Hematopoietic multipotent progenitor cell treated with erythropoietin and hydrocortisone succinate and interleukin-3 and kit ligand, for 15 days (in vitro differentiated cells): ENCODE measurements around the gene ANKRD23.
"Not testable (repeated sequence)": the region's sequence is repeated elsewhere in the genome, so short reads cannot be mapped to it uniquely, and the experiment has no call there.

Experiments
- DNase-seq: peaks from one replicate; pipeline ENCODE4 v3.0.0-alpha.2; 2015; ENCODE audit warnings: low spot score

The ANKRD23 gene

GRCh38 chr2:96863575-96864342 is 19.9 kb upstream of the ANKRD23 start:
- no peak for DNase-seq

GRCh38 chr2:96863056-96863455 is 19.2 kb upstream of the ANKRD23 start:
- DNase-seq = not testable (repeated sequence)

GRCh38 chr2:96861074-96861473 is 17.3 kb upstream of the ANKRD23 start:
- DNase-seq = no peak

DNA sequence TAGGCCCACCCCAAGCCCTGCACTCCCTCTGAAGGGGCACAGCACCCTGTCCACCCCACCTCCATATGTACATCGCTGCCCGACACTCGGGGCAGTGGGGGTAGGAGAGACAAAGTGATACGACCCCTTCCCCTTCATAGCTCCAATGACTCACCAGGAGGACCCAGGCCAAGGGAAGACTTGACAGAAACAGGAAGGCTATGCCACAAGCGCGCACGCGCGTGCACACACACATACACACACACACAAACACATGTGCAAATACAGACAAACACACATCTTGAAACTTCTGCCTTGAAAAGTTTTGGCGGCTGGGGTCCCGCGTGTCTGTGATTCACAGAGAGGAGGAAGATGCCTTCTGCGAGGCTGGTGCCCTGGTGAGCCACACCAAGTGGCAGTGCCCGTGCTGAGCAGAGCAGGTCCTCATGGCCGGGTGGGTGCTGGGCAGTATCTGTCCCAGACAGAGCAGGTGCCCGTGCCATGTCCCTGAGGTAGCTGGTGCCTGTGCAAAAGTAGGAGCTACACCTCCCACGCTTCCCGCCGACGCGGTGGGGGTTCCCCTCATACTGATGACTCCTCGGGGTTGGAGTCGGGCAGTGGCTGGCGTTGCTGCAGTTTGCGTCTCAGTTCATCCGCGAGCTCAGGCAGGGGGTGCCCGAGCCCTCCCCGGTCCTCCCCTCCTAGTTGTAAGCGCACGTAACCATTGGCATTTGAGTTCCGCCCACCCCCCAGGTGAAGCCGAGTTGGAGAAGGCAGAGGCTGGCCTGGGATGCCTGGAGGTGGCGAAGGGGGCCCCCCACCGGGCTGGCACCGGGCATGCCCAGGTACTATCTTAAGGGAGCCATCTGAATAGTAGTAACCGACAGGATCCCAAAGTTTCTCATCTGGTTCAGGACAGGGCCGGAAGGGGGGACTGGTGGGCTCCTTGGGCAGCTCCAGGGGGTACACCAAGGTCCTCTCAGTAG is 16.5 kb upstream of the ANKRD23 start:
- DNase-seq = no peak

DNA sequence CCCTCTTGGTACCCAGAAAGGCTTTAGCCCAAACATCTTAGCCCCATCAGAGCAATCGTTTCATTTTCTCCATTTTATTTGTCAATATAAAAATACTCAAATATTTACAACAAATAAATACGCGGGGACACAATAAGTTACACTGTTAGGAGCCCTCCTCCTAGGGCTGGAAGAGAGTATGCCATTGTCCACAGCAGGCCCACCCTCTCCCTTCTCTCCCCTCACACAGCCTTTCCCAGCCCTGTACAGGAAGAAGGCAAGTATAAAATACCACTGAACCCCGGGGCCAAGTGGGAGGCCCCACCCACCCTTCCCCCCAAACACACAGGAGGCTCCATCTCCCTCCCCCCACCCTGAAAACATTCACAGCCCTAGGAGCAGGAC is 15.9 kb upstream of the ANKRD23 start:
- DNase-seq = no peak

DNA sequence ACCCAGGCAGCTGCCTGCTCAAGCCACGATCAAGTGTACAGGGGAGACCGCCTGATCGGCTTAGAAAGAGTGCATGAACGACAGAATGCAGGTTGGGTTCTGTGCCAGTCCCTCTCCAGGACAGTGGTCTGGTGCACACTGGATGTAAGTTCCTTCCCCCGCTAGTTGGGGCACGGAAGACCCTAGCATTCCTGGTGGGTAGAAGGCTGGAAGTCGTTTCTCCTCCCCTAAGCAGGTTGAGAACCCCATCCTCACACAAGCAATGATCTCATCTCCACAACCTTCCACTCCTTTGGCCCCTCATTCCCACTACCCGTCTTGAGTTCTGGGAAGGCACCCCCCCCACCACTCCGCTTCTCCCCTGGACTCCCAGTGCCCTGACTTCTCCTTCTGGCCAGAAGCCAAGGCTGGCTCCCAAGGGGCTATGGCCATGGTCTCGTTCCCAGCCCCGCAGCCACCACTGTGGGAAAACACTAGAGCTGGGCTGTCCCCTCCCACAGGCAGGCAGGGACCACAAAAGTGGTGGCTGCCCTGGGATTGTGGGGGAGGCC is 15.4 kb upstream of the ANKRD23 start:
- DNase-seq = no peak

DNA sequence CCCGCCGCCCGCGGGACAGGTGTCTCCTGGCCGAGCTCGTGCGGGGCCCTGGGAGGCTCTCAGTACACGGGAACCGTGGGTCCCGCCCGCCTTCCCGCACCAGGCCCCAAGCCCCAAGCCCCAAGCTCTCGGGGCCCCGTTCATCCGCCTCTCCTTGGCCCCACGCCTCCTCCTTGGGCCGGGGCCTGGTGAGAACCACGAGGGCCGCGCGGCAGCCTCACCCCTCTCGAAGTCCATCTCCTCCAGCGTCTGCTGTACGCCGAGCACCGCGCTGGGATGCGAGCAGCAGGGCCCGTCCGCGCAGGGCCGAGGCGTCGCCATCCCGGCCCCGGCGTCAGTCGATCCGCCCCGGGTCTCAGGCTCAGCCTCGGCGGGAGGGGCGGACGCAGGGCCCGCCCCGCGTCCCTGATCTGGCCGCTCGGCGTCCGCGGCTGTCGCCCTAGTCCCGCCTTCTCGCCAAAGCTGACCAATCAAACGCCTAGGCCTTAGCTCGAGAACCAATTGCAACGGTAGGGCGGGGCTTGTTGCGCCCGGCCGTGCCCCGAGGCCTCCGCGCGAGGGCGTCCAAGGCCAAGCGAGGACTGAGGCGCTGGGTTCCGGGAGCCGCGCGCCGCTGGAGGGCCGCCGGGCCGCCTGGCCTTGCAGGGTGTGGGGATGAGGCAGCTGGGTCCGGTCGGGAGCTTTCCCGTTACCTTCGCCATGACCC is 14.0 kb upstream of the ANKRD23 start, which contains the start of gene ANKRD39:
ANKRD39 (minus strand) TSS at position 350 of the 706 bp plus-strand sequence; CDS start at position 321, 29 bp downstream.
- peak; percentile 99 for DNase-seq

DNA sequence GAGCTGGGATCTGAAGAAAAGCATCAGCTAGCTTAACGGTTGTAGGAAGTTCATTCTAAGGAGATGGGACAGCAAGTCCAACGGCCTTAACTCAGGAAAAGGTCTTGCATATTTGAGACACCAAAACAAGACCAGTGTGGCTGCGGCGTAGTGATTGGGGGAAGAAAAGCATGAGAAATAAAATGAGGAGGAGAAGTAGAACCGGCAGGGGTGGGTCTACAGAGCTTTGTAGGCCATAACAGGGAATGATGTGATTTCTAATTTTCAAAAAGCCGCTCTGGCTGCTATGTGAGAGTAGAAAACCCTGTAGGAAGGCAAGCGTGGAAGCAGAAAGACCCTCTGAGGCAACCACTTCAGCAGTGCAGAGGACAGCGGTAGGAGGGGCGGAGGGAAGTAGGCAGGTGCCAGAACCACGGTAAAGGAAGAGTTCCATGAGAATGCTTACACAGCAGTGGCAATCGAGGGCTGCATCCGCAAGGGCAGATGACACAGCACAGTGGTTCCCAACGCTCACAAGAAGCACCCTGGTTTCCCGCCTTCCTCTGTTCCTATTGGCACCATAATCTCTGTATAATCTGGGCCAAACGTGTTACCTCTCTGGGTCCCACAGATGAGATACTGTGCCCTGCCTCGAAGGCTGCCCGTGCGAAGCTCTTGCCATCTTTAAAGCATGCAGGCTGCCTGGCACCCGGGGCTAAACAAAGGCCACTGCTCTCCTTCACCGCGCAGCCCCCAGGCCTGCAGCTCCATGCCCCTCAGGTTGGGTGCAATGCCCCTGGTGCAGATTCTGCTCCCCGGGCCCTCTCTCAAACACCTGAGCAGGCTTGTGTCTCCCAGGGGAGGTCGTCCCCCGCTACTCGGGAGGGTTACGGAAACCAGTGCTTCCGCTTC is 13.2 kb upstream of the ANKRD23 start:
- DNase-seq = peak; percentile 37

DNA sequence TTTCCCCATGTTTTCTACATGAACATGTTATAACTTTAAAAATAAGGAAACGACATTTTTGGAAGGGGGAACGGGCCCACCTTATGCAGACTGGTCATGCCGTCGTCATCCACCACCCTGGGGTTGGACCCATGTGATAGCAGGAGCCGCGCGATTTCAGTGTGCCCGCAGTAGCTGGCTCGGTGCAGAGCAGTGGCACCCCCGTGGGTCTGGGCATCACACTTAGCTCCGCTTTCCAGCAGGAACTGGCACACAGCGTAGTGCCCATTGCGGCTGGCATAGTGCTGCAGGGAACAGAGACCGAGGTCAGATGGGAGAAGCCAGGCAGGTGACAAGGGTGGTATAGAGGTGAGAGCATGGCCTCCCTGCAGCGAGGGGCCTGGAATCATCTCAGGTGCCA is 9.5 kb upstream of the ANKRD23 start:
- no peak for DNase-seq

GRCh38 chr2:96852667-96853066 is 8.8 kb upstream of the ANKRD23 start:
- no peak for DNase-seq

- DNase-seq = no peak
These were observed 4.4 kb upstream of the ANKRD23 start for GRCh38 chr2:96848264-96848663.

GRCh38 chr2:96847586-96847985 is 3.8 kb upstream of the ANKRD23 start:
- no peak for DNase-seq

DNA sequence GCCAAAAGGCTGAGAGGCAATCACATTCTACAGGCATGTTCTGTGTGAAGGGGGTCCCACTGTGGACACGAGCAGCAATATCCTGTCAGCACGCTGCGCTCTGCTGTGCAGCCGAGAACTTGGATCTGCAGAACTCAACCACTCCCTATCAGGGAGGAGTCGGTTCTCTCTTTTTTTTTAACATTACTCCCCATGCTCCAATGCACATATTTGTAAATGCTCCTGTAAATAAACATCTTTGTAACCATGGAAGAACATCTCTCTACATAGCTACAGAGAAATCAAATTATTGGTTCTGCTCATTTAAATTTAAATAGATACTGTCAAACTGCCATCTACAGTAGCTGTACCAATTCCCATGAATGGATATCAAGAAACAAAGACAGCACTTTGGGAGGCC is 3.0 kb upstream of the ANKRD23 start:
- DNase-seq = no peak

DNA sequence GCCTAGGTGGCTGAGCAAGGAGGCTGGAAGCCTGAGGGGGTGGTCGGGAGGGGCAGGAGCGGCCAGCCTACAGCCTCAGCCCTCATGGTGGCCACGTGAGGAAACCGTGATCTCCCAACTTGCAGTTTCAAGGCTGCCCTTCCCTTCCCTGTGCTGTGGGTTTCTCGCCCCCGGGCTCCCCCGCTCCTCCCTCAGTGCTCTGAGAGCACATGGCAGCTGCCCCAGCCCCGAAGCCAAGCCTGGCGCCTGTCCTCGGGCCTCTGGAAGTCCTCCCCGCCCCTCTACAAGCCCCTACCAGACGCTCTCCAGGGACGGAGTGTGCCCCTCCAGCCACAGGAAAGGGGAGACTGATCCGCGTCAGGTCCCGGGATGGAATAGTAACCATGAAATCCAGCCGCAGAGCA is 586 bp upstream of the ANKRD23 start:
- DNase-seq = no peak

DNA sequence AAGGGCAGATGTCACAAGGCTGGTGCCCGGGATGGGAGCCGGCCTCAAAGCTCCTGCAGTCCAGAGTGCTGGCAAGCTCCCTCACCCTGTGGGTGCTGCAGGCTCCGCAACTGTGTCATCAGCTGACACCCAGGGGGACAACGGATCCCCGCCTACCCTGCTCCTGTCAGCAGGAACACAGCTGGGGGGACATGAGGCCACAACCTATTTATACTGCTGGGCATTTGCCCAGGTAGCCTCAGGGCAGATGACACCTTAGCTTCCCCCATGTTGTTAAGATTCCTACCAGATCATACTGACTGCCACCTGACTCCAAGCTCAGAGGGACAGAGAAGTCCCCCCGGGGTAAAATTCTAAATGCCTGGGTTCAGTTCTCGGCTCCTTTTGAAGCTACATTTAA is 1.2 kb downstream of the ANKRD23 start:
- DNase-seq = no peak

DNA sequence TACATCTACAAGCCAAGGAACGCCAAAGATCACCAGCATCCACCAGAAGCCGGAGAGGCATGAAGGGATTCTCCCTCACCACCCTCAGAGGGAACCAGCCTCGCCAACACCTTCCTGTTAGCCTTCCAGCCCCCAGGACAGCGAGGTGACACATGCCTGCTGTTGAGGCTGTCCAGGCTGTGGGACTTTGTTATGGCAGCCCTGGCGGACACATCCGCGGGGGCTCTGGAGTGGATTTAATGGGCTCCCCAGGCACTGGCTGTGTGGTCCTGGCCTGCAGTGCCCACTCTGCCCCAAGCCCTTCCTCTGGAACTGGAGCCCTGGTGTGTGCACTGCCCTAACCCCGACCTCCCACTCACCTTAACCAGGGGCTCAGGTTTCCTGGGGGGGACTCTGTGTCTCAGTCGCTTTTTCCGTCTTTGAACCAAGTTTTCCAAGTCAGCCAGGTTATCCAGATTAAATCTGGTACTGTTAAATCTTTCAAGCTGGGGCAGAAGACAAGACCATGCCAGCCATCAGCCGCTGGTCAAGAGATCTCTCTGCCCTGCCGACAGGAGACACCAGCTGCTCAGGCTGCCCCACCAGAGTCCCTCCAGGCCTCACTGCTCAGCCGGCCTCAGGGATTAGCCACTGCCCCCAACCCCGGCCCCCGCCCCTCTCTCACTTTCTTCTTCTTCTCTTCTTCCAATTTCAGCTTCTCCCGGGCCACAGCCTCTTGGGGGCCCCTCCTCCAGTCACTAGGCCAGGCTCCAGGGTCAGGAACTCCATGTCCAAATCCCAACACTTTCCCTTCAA is 1.9 kb downstream of the ANKRD23 start:
- DNase-seq = no peak

DNA sequence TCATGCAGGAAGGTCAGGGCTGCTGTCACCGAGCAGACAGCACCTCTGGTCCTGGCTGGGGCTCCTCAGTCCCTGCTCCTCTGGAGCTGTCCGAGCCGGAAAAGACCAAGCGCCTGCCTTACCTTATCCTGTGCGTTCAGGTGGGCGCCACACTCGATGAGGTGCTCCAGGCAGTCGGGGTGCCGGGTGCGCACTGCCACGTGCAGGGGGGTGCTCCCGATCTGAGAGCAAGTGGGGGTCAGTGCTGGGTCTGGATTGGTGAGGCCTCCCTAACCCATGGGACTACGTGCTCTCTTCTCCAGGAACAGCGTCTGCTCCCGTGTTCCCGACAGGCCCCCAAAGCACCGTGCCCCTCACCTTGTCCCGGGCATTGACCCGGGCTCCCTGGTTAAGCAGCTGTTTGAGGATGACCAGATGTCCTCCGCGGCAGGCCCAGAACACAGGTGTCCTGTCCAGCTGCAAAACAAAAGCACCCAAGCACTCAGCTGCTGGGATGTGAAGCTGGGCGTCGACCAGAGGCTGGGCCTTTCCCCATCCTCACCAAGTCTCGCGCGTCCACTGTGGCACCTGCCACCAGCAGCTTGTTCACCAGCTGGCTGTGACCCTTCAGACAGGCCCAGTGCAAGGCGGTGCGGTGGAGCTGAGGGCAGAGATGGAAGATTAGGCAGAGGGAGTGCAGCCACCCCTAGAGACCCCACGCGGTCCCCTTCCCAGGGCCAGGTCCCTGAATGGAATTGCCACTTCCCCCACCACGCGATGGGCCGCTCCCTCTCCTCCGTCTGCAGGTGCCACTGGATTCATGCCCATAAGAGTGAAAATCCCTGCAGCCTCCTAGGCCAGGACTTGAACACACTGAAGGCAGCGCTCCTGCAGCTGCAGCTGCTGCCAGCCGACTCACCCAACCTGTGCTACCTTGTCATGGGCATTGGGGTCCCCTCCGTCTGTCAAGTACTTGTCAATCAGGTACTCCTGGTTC is 3.7 kb downstream of the ANKRD23 start:
- no peak for DNase-seq

DNA sequence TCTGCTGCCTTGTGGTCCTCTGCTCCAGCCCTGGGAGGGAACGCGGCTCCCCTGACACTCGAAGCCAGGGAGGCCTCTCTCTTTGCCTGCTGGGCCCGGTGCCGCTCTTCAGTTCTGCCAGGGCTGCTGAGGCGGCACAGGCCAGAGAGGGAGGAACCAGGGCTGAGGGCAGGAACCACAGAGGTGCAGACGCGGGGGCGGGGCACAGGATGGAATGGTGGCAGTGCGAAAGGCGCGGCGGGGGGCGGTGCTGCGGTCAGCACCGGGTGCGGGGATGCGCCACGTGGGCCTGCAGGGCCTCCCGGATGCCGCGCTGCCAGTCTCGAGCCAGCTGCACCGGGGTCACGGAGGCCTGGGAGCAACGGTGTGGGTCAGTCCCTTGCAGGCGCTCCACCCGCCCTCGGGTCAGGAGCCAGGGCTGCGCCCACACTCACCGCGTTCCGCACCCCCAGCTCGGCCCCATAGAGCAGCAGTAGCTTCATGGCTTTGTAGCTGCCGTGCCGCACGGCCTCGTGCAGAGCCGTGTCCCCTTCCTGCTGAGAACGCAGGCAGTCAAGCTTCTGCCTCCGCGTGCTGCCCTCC is 4.4 kb downstream of the ANKRD23 start:
- DNase-seq = no peak
